ENCODE measurements around the gene ADAMTS8.
A peak's percentile ranks its signal among the peaks of the same experiment; 100 is the strongest.

The ADAMTS8 gene

DNA sequence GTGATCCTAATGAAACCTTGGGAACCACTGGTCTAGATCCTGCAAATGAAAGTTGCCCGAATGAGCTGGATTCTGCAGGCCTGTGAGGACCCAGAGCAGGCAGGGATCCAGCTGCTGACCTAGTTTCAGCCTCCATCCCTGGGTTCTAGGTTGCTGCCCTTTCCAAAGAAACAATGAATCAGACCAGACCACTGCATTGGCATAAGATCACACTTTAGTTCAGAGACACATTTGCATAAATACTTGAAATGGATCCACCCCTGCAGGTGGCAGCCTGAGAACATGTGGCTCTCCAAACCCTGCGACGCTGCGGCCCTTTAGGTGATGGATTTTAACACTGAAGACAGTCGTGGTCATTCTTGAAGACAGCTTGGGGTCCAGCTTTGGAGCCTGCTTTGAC, 23.7 kb downstream of the ADAMTS8 start:
- ATAC-seq = no peak
- DNase-seq (ENCODE audit: low spot score in 2 of 2) = no peak
- peaks cover 20% of the 10 kb centered on the region for H3K4me1 Mint-ChIP-seq
- H3K9me3 Mint-ChIP-seq = no peaks in the 10 kb centered on the region
- H3K4me3 Mint-ChIP-seq = no peak overlapping the region
- H3K36me3 Mint-ChIP-seq = no peaks in the 10 kb centered on the region
- no peak overlapping the region for H3K27ac Mint-ChIP-seq

DNA sequence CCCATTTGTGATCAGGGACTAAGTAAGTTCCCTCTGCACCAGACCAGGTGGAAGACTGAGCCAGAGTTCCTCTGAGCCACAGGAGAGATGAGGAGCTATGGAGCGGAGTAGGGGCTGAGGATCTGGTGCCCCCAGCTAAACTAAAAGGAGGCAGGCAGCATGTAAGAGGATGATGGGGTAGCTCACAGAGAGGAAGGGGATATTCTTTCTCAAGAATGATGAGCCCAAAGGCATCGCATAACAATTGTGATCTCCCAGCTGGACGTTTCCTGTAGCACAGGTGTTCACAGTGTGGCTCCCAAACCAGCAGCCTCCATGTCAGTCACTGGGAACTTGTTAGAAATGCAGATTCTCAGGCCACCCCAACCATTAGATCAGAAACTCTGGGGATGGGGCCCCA, 24.4 kb downstream of the ADAMTS8 start:
- no peak overlapping the region for H3K27ac Mint-ChIP-seq
- DNase-seq (ENCODE audit: low spot score in 2 of 2) (no peak), ATAC-seq (no peak)
- H3K9me3 Mint-ChIP-seq = no peaks in the 10 kb centered on the region
- no peaks in the 10 kb centered on the region for H3K36me3 Mint-ChIP-seq
- peaks cover 20% of the 10 kb centered on the region for H3K4me1 Mint-ChIP-seq
- no peak overlapping the region for H3K4me3 Mint-ChIP-seq

GRCh38 chr11:130403271-130403804, 25.1 kb downstream of the ADAMTS8 start:
- DNase-seq (ENCODE audit: low spot score in 2 of 2) (no peak), ATAC-seq (peak; percentile 86)
- H3K9me3 Mint-ChIP-seq = no peaks in the 10 kb centered on the region
- no peak overlapping the region for H3K27ac Mint-ChIP-seq
- H3K4me3 Mint-ChIP-seq = no peak overlapping the region
- no peaks in the 10 kb centered on the region for H3K36me3 Mint-ChIP-seq
- peaks cover 20% of the 10 kb centered on the region for H3K4me1 Mint-ChIP-seq

DNA sequence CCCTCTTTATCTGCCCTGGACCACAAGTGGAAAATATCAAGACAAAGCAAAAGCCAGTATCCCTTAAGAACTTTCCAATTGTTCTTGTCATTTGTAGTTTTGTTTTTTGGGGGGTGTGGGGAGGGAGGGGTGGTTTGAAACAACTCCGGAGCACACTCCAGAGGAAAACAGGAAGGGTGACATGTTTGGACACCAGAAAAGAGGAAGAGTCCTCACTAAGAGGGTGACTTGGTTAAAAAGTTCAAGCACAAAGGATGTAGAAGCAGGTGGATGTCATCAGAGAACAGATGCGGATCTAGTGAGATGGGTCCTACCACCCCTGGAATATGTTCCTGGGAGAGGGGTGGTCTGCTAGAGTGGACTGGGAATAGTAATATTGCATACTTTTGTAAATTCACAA, 25.8 kb downstream of the ADAMTS8 start:
- Mint-ChIP-seq H3K4me1 (peaks cover 20% of the 10 kb centered on the region), H3K27ac (no peak overlapping the region), H3K9me3 (no peaks in the 10 kb centered on the region), H3K4me3 (no peak overlapping the region), H3K36me3 (no peaks in the 10 kb centered on the region)
- DNase-seq (ENCODE audit: low spot score in 2 of 2) (no peak), ATAC-seq (no peak)

DNA sequence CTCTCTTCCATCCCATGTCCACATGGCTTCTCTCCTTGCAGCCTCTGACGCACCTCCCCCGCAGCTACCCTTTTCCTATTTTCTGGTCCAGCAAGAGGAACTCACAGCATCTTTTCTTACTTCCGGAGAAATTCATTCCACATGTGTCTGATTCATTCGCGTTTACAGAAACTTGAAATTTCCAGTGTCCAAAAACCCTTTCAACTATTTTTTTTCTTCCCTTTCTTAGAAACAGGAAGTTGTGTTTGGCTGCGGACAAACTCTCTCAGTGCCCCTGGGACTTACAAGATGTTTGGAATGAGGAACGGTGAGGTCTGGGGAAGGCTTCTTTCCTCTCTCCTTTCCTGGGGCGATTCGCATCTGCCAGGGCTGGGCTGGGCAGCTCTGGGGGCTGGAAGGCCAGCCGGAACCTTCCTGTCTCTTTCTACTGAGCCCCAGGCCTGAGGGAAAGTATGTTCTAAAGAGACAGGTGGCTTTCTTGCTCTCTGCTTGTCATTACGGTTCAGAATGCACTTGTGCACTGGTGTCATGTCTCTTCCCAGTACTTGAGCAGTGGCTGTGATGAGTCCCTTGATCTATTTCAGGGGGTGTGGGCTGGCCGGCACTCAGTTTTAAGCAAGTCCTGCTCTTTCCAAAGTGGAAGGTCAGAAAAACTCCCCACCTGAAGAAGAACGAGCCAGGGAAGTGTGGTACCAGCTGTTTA, 27.5 kb downstream of the ADAMTS8 start:
- ATAC-seq = no peak
- Mint-ChIP-seq H3K27ac (peak overlapping the region; percentile 32), H3K9me3 (no peaks in the 10 kb centered on the region), H3K4me3 (no peak overlapping the region), H3K4me1 (peaks cover 20% of the 10 kb centered on the region), H3K36me3 (no peaks in the 10 kb centered on the region)
- no peak for DNase-seq (ENCODE audit: low spot score in 2 of 2)

- Mint-ChIP-seq H3K4me1 (peaks cover 20% of the 10 kb centered on the region), H3K4me3 (no peak overlapping the region), H3K36me3 (no peaks in the 10 kb centered on the region), H3K9me3 (no peaks in the 10 kb centered on the region), H3K27ac (no peak overlapping the region)
- ATAC-seq (no peak), DNase-seq (ENCODE audit: low spot score in 2 of 2) (no peak)
Measured at GRCh38 chr11:130399196-130399595, 29.2 kb downstream of the ADAMTS8 start.

DNA sequence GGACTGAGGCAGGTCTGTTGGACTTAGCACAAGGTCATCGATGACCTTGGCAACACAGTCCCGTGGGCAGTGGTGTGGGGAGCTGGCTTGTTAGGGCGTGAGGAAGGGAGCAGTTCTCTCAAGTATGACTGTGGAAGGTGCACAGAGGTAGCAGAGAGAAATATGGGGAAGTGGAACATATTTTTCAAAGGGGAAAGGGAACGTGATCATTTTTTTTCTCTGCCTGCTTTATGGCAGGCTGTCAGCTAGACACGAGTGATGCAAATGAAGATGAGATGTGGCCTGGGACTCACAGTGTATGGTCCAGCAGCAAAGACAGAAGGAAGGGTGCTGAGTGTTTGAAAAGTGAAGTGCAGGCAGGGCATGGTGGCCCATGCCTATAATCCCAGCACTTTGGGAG, 30.6 kb downstream of the ADAMTS8 start:
- no peak overlapping the region for H3K4me3 Mint-ChIP-seq
- peaks cover 14% of the 10 kb centered on the region for H3K4me1 Mint-ChIP-seq
- H3K27ac Mint-ChIP-seq = no peak overlapping the region
- no peaks in the 10 kb centered on the region for H3K36me3 Mint-ChIP-seq
- ATAC-seq = no peak
- H3K9me3 Mint-ChIP-seq = no peaks in the 10 kb centered on the region
- DNase-seq (ENCODE audit: low spot score in 2 of 2) = no peak

DNA sequence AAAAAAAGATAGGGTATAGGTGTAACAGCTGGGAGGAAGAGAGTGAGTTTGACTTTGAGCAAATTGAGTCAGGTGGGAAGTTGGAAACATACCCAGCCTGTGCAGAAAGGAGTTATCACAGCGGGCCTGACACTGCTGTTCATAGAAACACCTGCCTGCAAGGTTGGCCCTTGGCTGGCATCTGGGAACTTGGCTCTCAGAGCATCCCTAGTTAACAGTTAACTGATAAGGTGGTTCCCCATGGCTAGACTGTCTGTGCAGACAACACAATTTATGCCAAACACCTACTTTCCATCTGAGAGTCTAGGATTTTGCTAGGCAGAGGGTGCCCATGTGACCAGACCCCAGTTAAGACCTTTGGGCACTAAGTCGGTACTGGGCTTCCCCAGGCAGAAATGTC, 31.4 kb downstream of the ADAMTS8 start:
- DNase-seq (ENCODE audit: low spot score in 2 of 2) = no peak
- no peak overlapping the region for H3K4me3 Mint-ChIP-seq
- H3K36me3 Mint-ChIP-seq = no peaks in the 10 kb centered on the region
- H3K27ac Mint-ChIP-seq = no peak overlapping the region
- H3K9me3 Mint-ChIP-seq = no peaks in the 10 kb centered on the region
- ATAC-seq = no peak
- H3K4me1 Mint-ChIP-seq = peaks cover 20% of the 10 kb centered on the region

- DNase-seq (ENCODE audit: low spot score in 2 of 2) = no peak
- H3K4me1 Mint-ChIP-seq = peaks cover 11% of the 10 kb centered on the region
- no peaks in the 10 kb centered on the region for H3K9me3 Mint-ChIP-seq
- H3K36me3 Mint-ChIP-seq = no peaks in the 10 kb centered on the region
- no peak for ATAC-seq
- H3K4me3 Mint-ChIP-seq = no peak overlapping the region
- H3K27ac Mint-ChIP-seq = no peak overlapping the region
Measured at GRCh38 chr11:130394615-130395014, 33.8 kb downstream of the ADAMTS8 start.

GRCh38 chr11:130391711-130392110, 36.7 kb downstream of the ADAMTS8 start:
- Mint-ChIP-seq H3K9me3 (no peaks in the 10 kb centered on the region), H3K4me3 (no peak overlapping the region), H3K36me3 (peaks cover 6% of the 10 kb centered on the region), H3K4me1 (peaks cover 28% of the 10 kb centered on the region), H3K27ac (no peak overlapping the region)
- no peak for DNase-seq (ENCODE audit: low spot score in 2 of 2)
- no peak for ATAC-seq

DNA sequence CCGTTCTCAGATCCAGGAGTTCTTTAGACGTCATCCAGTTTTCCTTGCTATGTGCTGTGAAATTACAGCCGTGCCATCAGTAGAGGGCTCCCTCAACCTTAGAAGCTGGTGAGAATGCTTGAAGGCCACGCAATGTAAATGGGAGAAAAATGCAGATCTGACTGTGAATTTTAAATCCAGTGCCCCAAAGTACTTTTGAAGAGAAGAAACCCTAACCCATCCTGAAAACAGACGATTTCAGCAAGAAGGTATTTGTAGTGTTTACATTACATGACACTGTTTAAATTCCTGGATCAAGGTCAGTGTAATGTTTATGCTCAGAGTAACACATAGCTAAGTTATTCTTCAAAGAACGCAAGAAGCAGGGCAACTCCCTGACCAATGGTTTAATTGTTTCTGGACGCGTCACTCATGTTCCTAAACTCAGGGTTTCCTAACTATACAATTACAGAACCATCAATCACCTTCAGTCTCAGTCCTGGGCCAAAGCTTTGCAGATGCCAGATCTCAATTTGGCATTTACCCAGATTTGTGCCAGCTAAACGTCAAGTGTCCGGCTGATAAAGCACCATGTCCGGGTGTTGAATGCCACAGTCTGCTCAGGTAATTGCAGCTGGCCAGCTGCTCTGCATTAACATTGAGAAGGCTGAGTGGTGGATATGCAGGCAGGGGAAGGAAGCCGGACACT, 38.2 kb downstream of the ADAMTS8 start:
- no peak for DNase-seq (ENCODE audit: low spot score in 2 of 2)
- peak overlapping the region; percentile 57 for H3K4me3 Mint-ChIP-seq
- peaks cover 28% of the 10 kb centered on the region for H3K4me1 Mint-ChIP-seq
- peaks cover 6% of the 10 kb centered on the region for H3K36me3 Mint-ChIP-seq
- no peak for ATAC-seq
- H3K27ac Mint-ChIP-seq = peak overlapping the region; percentile 84
- no peaks in the 10 kb centered on the region for H3K9me3 Mint-ChIP-seq

DNA sequence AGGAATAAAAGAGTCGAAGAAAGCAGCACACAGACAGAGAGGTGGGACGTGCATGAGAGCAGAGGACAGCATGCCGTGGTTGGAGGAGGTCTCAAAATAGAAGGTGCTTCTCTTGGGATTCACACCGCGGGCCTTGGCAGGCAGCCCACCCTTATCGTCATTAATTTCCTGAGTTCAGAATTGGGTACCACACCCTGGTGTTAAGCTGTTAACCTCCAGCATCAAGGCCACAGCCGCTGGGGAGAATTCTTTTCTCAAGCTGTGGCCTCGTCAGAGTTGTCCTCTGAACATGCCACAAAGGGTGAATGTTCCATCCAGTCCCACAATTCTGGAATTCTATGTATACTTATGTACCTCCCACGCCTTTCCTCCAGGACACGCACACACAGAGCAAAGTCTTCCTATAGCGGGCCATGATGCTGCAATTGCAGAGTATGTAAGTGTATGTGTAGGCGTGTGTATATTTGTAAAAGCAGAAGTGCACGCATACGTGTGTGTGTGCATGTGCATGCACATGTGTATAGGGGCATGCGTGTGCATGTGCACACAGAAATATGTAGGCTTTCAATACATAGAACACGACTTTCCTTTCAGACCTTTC, 39.0 kb downstream of the ADAMTS8 start:
- Mint-ChIP-seq H3K9me3 (no peaks in the 10 kb centered on the region), H3K4me1 (peaks cover 28% of the 10 kb centered on the region), H3K27ac (peak overlapping the region; percentile 84), H3K4me3 (peak overlapping the region; percentile 57), H3K36me3 (peaks cover 6% of the 10 kb centered on the region)
- ATAC-seq (peak; percentile 50), DNase-seq (ENCODE audit: low spot score in 2 of 2) (peak in 1 of 2 donors; percentile 49)

GRCh38 chr11:130388607-130389205, 39.7 kb downstream of the ADAMTS8 start:
- peaks cover 28% of the 10 kb centered on the region for H3K4me1 Mint-ChIP-seq
- peak overlapping the region; percentile 84 for H3K27ac Mint-ChIP-seq
- no peaks in the 10 kb centered on the region for H3K9me3 Mint-ChIP-seq
- DNase-seq (ENCODE audit: low spot score in 2 of 2) (no peak), ATAC-seq (peak; percentile 68)
- H3K36me3 Mint-ChIP-seq = peaks cover 6% of the 10 kb centered on the region
- peak overlapping the region; percentile 57 for H3K4me3 Mint-ChIP-seq

DNA sequence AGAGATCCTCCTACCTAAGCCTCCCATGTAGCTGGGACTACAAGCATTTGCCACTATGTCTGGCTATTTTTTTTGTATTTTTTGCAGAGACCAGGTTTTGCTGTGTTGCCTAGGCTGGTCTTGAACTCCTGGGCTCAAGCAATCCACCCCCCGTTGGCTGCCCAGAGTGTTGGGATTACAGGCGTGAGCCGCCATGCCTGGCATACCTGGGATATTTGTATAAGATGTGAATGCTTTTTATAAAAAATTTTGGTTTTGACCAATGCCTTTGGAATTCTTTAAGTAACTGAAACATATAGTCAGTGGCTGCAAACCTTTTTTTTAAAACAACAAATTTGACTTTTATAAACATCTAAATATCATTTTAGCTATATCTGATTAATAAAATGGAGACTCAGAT, 42.4 kb downstream of the ADAMTS8 start:
- no peaks in the 10 kb centered on the region for H3K9me3 Mint-ChIP-seq
- no peak overlapping the region for H3K27ac Mint-ChIP-seq
- no peak overlapping the region for H3K4me3 Mint-ChIP-seq
- DNase-seq (ENCODE audit: low spot score in 2 of 2) = no peak
- peaks cover 6% of the 10 kb centered on the region for H3K36me3 Mint-ChIP-seq
- peaks cover 21% of the 10 kb centered on the region for H3K4me1 Mint-ChIP-seq
- no peak for ATAC-seq

DNA sequence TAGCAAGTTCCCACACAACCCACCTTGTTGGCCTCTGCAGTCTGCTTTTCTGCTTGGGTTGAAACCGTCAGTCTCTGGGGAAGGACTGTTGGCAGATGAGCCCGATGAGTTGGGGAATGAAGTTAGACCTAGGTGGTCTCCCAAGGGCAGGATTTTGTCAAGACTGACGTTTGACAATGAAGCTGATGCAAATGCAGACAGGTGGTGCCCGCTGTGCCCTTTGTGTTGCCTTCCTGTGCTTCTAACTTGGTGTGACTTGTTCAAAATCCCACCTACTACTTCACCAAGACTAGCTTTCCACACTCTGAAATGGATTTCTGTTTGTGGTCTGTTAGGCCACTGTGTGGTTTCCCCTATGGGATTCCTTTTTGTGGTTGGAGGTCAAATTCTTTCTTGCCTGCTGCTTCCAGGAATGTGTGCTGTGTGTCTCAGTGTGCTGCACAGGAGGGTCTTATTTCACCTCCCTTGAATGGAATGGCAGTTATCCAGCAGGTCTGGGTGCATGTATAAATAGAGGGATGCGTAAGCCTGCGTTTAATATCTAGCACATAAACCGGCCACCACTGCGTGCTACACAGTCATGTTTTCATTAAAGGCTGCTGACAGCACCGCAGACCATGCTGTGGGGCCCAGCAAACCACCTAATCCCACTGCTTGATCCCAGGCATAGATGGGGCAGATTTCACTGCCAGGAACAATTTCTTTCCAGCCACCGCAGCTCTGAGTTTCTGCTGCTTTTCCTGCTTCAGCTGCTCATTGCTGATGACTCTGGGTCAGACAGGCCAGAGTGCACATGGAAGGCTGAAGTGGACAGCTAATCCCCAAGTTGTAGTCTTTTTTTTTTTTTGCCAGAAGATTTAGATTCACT, 44.8 kb downstream of the ADAMTS8 start:
- DNase-seq (ENCODE audit: low spot score in 2 of 2) (no peak), ATAC-seq (no peak)
- no peak overlapping the region for H3K27ac Mint-ChIP-seq
- H3K9me3 Mint-ChIP-seq = no peaks in the 10 kb centered on the region
- peaks cover 3% of the 10 kb centered on the region for H3K36me3 Mint-ChIP-seq
- peaks cover 7% of the 10 kb centered on the region for H3K4me1 Mint-ChIP-seq
- no peak overlapping the region for H3K4me3 Mint-ChIP-seq
